Left colon (tissue), 2 donors: ENCODE data around the gene AHRR. TPM values are rescaled to one million over a fixed set of nuclear protein-coding genes. Genes with fewer than 3 reads are reported as not detected.
A peak's percentile ranks its signal among the peaks of the same experiment; 100 is the strongest.

ENCODE experiments used
- ATAC-seq: fragments of 200-7000 bp; cut with Tn5 transposase; one replicate; pipeline ENCODE4 v1.9.1; 2020; ENCODE audit warnings: mild to moderate bottlenecking, moderate library complexity
- DNase-seq, 2 donors: peaks; one replicate each; pipeline ENCODE4 v3.0.0-alpha.2; 2020
- intact Hi-C, 2 donors: fragments of 100-400 bp; cut with DNase I in 1 of 2; cut with micrococcal nuclease in 1 of 2; formaldehyde crosslinking; loops; one replicate each; pipeline versions ENCODE4 v1.11.2 to v1.14.0; 2022; cut with DNase I, micrococcal nuclease
- total RNA-seq, 2 donors: library from RNA; stranded (reverse); fragmentation: NEBNext Ultra II Directional; extraction: Animal tissue kit (Norgen Biotek cat#: 25700); gene quantifications; one replicate each; pipeline ENCODE4 v1.2.1, GENCODE V29; 2021
- donor health status: DM: no; HTN: no; CAD: no.
- donor health status: DM: yes; HTN: yes; CAD: no.

Gene AHRR
- total RNA-seq, 2 donors from 2014 or later = 1.6 to 3.3 TPM

DNA sequence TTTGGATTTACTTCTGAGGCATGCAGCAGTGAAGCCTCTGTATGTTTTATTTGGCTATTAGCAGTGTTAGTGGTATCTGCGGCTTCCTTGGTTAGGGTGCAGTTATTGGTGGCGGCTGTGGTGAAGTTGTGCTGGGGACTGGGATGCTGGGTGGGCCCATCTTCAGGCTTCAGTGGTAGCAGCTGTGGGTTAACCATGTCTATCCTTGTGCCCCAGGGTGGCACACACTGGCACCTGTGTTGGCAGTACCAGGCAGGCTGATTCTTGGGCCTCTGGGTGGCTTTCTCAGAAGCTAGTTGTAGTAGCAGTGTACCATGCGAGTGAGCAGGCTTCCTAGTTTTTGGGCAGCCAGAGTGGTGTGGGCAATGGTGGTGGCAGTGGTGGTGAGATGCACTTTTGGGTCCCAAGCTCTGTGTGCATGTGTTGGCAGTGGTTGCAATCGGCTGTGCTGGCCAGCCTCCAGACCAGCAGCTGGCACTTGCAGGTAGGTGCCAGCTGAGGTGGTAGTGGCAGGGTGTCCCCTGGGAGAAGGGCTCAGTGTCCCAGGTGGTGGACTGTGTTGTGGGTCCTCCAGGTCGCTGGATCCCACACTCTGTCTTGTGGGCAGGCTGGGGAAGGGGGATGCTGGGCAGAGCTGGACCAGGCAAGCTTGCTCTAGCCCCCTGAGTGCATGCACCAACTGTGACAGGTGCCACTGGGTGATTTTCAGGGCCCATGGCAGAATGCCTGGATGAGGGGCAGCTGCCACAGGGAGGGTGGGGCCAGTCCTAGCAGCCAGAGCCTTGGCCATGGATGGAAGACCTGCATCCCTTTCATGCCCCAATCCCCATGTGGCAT is 13.6 kb downstream of the AHRR start:
- DNase-seq = no peak
- intact Hi-C loops = no loop called here
- ATAC-seq = no peak

DNA sequence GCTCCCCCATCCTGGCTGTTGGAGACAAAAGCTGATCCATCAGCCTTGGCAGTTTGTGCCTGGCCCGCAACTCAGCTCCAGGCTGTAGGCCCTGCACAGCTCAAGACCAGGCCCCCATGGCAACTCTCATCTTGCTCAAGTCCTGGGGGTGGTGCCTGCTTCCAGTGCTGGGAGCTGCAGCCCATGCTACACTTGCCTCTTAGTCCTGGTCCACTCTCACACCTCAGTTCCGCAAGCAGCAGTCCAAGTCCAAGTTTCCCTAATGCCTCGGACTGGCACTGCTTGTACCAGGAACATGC is 14.2 kb downstream of the AHRR start:
- ATAC-seq = no peak
- intact Hi-C loops = no loop called here
- no peak for DNase-seq

DNA sequence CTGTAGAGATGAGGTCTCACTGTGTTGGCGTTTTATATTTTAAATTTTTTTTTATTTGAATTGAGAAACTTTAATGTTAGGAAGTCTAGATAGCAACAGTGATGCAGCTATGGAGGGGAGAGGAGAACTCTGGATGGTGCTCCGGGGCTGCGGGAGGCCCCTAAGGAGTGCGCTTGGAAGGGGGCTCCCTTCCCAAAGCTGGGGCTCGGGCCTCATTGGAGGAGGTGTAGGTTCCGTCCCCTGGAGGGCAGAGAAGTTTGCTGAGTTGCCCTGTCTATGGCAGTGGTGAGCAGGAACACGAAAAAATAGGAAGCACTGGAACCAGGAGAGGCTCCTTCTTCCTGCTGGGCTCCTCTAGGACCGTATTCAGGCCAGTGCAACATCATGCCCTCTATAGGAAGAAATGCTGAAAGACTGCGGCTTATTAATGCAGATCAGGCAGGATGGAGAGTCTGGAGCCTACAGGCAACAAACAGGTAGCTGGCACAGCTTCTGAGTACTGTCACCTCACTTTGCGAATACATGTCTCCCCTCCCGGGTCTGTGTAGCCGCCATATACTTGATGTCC is 16.1 kb downstream of the AHRR start:
- no peak for DNase-seq
- peak; percentile 76 for ATAC-seq
- intact Hi-C loops = no loop called here

DNA sequence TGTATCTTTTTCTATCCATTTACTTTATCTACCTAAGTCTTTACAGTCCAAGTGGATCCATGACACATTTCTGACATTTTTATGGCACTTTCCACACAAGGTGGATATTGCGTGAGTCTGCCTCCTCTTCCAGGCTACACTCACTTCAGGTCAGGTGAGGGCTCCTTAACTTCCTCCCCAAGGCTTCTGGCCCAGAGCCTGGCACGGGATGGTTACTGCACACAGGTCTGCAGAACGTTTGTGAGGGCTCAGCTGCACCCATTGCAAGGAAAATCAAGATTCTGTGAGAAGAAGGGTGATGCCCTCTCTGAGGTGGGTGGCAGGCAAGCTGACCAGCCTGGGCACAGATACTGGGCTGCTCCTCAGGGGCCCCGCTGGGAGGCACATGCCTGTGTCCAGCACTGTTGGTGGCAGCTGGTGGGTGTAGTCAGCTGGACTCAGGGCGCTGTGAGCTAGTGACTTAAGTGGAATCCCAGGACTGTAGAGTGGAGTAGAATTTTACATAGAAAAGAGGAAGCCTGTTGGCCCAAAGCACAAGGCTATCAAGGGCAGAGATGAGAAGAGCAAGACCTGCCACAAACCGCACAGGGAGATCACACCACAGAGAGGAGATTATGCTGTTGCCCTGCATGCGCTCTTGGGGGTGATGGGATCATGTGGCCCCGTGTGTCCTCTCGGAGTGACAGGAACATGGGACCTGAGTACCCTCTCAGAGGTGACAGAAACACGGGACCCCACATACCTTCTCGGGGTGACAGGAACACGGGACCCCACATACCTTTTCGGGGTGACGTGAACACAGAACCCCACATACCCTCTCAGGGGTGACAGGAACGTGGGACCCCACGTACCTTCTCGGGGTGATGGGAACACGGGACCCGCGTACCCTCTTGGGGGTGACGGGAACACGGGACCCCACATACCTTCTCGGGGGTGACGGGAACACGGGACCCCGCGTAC is 21.3 kb downstream of the AHRR start:
- ATAC-seq (no peak), DNase-seq (no peak)
- intact Hi-C loops = no loop called here

DNA sequence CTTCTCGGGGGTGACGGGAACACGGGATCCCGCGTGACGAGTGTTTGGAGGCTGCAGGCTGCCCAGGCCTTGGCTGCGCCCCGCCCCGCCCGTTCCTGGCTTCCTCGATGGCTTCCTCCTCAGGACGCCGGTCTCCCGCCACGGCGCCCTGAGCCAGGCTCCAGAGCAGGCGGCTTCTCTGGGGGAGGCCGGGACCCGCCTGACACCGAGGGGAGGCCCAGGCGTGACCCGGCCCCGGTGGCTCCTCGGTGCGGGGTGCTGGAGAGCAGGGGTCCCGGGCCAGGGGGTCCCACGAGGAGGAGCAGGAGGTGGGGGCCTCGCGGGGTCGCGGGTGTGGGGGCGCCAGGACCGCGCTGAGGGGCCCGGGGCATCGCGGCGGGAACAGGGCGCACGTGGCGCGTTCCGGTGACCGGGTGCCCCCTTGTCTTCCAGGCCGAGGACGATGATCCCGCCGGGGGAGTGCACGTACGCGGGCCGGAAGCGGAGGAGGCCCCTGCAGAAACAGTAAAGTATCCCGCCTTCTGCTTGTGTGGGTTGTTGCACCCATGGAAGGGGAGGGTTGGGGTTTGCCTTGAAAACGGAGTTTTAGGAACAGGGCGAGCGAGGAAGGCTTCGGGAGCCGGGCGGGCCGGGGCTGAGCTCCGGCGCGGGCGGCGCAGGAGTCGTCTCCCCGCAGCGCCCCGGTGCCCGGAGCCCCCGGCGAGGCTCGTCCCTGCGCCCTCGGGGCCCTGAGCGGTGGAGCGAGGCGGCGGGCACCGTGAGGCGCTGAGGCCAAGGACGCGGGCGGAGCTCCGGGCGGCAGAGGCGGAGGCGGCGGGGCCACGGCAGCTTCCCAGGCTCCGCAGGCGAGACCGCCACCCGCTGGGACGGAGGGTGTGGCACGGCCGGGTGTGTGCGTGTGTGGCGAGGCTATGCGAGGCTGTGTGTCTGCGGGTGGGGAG is 22.2 kb downstream of the AHRR start:
- intact Hi-C loops = no loop called here
- ATAC-seq (peak; percentile 99), DNase-seq (peak in 1 of 2 donors; percentile 73)

DNA sequence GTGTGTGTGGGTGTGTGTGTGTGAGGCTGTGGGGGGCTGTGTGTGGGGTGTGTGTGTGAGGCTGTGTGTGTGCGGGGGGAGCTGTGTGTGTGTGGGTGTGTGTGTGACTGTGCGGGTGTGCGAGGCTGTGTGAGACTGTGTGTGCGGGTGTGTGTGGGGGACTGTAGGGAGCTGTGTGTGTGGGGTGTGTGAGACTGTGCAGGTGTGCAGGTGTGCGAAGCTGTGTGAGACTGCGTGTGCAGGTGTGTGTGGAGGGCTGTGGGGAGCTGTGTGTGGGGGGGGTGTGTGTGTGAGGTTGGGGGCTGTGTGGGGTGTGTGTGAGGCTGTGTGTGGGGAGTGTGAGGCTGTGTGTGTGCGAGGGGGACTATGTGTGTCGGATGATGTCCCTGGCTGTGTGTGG is 23.2 kb downstream of the AHRR start:
- ATAC-seq (no peak), DNase-seq (no peak)
- intact Hi-C loops = no loop called here

DNA sequence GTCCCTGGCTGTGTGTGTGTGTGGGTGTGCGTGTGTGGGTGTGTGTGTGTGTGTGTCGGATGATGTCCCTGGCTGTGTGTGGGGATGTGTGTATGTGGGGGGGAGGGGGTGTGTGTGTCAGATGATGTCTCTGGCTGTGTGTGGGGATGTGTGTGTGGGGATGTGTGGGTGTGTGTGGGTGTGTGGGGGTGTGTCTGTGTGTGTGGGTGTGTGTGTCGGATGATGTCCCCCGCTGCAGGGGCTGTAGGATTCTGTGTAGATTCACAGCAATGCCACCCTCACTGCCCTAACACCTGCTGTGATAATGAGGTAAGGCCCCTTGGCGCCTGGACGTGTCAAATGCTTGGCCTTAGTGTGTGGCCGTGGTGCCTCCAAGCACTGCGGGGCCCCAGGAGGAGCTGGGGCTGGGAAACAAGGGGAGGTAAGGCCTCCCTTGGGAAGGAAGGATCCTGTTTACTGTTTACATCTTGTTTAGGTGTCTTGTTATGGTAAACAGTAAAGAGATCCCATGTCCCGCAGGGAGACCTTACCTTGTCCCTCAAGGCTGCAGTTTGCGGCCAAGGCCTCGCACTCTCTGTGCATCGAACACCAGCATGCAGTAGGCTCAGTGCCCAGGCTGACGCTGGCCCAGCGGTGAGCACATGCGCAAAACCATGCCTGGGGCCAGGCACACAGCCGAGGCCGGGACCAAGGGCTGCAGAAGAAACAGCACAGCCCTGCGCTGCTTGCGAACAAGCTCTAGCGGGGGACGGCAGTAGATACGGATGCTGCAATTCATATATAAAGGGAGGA is 24.1 kb downstream of the AHRR start:
- no peak for ATAC-seq
- DNase-seq = no peak
- intact Hi-C loops = no loop called here

DNA sequence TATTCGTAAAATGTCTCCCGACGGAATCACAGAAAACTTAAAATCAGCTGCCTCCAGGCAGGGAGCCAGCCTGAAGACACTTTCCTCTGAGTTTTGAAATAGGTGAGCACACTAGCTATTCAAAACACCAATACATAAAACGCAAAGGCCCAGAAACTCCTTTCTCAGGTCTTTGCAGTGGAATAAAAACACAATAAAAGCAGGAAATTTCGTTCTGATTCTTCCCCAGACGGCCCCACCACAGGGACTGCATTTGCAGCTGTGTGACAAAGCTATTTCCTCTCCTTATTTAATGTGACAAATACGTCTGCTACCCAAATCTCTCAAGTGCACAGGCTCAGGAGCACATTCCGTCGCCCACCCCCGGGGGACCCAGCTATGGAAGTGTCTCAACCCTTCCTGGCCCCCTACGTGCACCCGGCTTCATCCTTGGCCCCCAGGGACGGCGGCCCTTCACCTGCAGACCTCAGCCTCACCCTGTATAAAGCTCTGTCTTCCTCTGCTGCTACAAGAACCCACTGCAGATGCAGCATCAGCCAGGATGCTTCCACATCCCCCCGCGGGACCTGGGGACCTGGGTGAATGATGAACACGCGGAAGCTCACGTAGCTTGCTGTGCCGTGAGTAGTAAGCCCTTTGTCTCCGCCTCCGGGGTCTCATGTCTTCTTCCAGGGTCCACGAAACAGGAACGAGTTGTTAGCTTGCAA is 24.9 kb downstream of the AHRR start:
- intact Hi-C loops = no loop called here
- DNase-seq = no peak

DNA sequence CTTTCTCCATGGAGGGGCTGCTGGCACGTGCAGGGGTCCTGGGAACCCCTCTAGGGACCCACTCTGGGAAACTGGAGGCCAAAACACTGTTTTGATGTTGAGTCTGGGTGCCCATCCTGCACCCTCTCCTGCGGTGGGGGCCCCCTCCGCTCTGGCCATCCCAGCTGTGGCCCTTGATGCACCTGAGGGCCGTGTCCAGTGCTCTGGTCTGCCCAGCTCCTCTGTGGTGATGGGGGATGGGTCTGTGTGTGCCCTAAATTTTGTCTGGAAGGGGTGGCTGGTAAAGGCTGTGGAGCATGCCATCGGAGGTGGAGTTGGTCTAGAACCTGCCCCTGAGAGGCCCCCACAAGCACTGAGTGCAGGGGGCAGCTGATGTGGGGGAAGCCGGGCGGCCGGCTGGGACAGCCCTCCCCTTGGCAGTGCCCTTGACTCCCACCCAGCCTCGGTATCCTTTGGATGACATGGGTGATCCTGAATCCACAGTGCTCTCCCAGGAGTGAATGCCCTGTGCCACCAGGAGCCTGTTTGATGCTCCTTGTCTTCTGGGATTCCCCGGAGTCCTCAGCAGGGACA is 26.3 kb downstream of the AHRR start:
- ATAC-seq = no peak
- DNase-seq = no peak

More for the DNA sequence above, 24.9 kb downstream of the AHRR start:
- no peak for ATAC-seq

DNA sequence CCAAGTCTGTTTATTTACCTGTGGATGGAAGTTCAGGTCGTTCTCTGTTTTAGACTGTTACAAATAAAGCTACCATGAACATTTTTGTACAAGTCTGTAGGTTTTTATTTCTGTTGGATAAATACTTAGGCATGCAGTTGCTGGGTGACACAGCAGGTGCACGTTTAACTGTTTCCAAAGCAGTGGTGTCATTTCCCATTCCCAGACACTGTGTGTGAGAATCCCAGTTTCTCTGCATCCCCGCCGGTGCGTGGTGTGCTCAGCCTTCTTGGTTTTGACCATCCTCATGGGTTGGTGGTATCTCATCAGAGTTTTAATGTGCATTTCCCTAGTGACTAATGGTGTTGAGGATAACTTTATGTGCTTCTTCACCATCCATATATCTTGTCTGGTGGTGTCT is 27.2 kb downstream of the AHRR start:
- DNase-seq (no peak), ATAC-seq (no peak)
- intact Hi-C loops = no loop called here

More for the DNA sequence above, 26.3 kb downstream of the AHRR start:
- intact Hi-C loops = no loop called here

DNA sequence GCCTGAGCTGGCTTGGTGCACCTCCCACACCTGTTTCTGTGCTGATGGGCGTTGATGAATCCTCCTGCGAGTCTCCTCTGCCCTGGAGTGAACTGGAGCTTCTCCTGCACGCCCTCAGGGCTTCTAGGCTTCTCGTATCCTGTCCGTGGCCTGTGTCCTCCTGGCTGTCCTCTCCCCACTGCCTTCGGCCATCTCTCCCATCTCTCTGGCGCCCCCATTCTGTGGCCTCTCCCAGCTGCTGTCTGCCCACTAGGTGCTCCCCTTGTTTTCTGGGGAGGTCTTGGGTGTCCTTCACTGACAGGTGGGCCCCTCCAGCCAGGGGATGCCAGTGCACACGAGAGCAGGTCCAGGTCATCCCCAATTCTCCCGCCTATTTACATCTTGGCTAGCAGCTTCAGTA is 28.8 kb downstream of the AHRR start:
- no peak for ATAC-seq
- intact Hi-C loops = no loop called here
- DNase-seq = no peak

DNA sequence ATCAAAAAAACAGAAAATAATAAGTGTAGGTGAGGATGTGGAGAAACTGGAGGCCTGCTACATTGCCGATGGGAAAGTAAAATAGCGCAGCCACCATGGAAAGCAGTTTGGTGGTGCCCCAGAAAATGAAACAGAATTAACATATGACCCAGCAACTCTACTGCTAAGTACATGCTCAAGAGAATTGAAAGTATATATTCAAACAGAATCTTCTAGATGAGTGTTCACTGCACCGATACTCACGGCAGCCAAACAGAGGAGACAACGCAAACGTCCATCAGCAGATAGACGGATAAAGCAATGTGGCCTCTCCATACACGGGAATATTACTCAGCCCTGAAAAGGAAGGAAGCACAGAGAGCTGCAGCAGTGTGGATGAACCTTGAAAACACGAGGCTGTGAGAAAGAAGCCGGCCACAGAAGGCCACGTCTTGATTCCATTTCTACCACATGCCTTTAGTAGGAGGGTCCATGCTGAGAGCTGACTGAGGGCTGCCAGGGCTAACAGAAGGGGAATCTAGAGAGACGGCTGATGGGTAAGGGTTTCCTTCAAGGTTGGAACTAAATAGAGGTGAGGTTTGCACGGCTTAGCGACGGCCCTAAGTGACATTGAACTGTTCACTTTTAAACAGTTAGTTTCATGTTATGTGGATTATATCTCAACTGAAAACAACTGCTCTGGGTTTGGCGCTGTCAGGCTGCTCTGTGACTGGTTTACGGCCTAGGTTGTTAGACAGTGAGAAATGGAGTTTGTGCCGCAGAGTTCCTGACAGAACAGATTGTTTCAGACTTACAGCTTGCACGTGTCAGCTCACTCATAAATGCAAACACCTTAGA is 29.8 kb downstream of the AHRR start:
- ATAC-seq = no peak
- intact Hi-C loops = no loop called here
- DNase-seq = no peak

DNA sequence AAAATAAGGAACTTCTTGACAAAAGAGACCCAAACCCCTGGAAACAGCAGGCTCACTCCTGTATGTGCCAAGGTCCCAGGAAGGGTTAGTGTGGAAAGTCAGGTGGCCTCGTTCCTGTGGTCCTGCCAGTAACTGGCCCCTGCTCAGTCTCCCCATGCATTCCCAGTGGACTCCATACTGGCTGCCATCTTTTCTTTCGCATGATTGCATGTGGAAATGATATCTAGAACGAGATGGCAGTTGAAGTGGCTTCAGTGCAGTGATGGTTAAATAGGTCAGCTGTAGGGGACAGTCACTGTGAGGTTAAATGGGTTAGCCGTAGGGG is 30.4 kb downstream of the AHRR start:
- intact Hi-C loops = no loop called here
- DNase-seq = no peak
- no peak for ATAC-seq

DNA sequence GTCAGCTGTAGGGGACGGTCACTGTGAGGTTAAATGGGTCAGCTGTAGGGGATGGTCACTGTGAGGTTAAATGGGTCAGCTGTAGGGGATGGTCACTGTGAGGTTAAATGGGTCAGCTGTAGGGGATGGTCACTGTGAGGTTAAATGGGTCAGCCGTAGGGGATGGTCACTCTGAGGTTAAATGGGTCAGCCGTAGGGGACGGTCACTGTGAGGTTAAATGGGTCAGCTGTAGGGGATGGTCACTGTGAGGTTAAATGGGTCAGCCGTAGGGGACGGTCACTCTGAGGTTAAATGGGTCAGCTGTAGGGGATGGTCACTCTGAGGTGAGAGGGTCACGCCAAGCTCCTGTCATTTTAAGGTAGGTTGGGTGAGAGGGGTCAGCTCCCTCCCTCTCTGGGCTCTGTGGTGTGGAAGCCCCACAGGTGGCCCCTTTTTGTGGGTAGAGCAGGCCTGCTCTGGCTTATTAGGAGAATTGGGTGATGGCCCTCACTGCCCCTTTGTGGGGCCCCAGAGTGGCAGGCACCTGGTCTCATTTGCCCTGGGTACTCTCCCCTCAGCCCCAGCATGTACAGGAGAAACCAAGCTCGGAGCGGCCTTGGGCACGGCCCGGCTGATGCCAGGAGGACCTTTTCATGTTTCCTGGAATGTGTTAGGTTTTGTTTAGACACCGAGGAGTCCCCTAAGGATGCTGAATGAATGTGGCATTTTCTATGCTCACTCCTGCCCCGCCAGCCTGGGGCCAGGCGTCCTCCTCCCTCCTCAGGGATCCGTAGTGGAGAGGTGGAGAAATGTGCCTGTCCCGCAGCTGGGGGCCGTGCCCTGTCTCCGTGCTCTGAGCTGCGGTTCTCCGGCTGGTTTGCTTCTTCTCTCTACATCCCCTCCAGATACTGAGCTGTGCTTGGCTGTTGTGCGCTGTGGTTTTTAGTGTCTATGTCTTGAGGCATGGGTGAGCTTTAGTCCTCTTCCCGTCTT is 31.4 kb downstream of the AHRR start:
- intact Hi-C loops = no loop called here
- no peak for DNase-seq
- ATAC-seq = no peak
